HCT116 (cell line): ENCODE data around the gene CTAGE9. TPM values are rescaled to one million over a fixed set of nuclear protein-coding genes. Genes with fewer than 3 reads are reported as not detected.

Experiments
- ATAC-seq: fragments of 200-7000 bp; cut with Tn5 transposase; 2 replicates; pipeline ENCODE4 v1.9.1; 2020; ENCODE audit warnings: mild to moderate bottlenecking, moderate library complexity
- BruUV-seq: library from RNA; stranded (reverse); fragments of 400-500 nt; replicated peaks from 2 replicates; lab custom pipeline; 2021; lab: Mats Ljungman, UMichigan
- CTCF ChIA-PET: fragments of 300-600 bp; sonication (Branson Sonifier 250); formaldehyde crosslinking; loops from one replicate; lab custom pipeline; 2021; ENCODE audit warnings: antibody characterized with exemption; lab: Charles Lee
- POLR2A ChIA-PET: fragments of 300-600, 350-600 bp; sonication (Branson Sonifier 250); formaldehyde crosslinking; loops from one replicate; lab custom pipeline; 2021; ENCODE audit warnings: antibody characterized with exemption; lab: Charles Lee
- RAD21 ChIA-PET, 2 experiments: fragments of 300-600 bp; sonication (Branson Sonifier 250); formaldehyde crosslinking; loops; one replicate each; lab custom pipeline; 2023; ENCODE audit warnings: low total read pairs in 2 of 2; ENCODE audit not compliant: uncharacterized antibody in 2 of 2, unreplicated experiment in 2 of 2, low non-redundant PET in 1 of 2; lab: Charles Lee
- DNase-seq: peaks from one replicate; pipeline ENCODE4 v3.0.0-alpha.2; 2010; ENCODE audit warnings: low read depth, low spot score
- H2AFZ ChIP-seq: fragments of 200-600 bp; shearing (Covaris generic), sonication (generic); 2 replicates; pipeline ENCODE4 v1.6.1; 2017; ENCODE audit warnings: low read depth, mixed run types, mixed read lengths, antibody characterized with exemption, low read length; ENCODE audit not compliant: poor library complexity, severe bottlenecking
- H3K27ac ChIP-seq: 2 replicates; pipeline ENCODE4 v1.5.1; 2012; ENCODE audit warnings: low read depth, low read length
- H3K27me3 ChIP-seq: fragments of 200-600 bp; sonication (generic); 2 replicates; pipeline ENCODE4 v1.6.1; 2016; ENCODE audit warnings: mixed run types, low read length, mixed read lengths; ENCODE audit not compliant: insufficient read depth
- H3K36me3 ChIP-seq, 2 experiments: fragments of 200-500 bp in 1 of 2; fragments of 200-600 bp in 1 of 2; sonication (Bioruptor generic) in 1 of 2; sonication (generic) in 1 of 2; 2 replicates each; pipeline versions ENCODE4 v1.5.1 to v1.6.1; 2014 to 2016; ENCODE audit warnings: low read length in 2 of 2, inconsistent platforms in 1 of 2, mixed read lengths in 1 of 2, mixed run types in 1 of 2; ENCODE audit not compliant: insufficient read depth in 2 of 2, control insufficient read depth in 1 of 2
- H3K4me1 ChIP-seq, 2 experiments: fragments of 200-600 bp in 1 of 2; sonication (generic) in 1 of 2; 2 replicates each; pipeline versions ENCODE4 v1.5.1 to v1.6.1; 2012 to 2017; ENCODE audit warnings: low read length in 2 of 2, inconsistent platforms in 1 of 2, mild to moderate bottlenecking in 1 of 2, mixed read lengths in 1 of 2, mixed run types in 1 of 2, moderate library complexity in 1 of 2; ENCODE audit not compliant: insufficient read depth in 2 of 2, control insufficient read depth in 1 of 2
- H3K4me2 ChIP-seq: fragments of 200-600 bp; sonication (generic); 2 replicates; pipeline ENCODE4 v1.6.1; 2017; ENCODE audit warnings: mixed run types, low read length, mixed read lengths
- H3K4me3 ChIP-seq, 2 experiments: fragments of 200-600 bp in 1 of 2; sonication (generic) in 1 of 2; replicated peaks in 1 of 2; 2 replicates each; pipeline ENCODE4 v1.5.1; 2011 to 2016; ENCODE audit warnings: low read length in 2 of 2, control low read depth in 1 of 2, low read depth in 1 of 2, mild to moderate bottlenecking in 1 of 2, mixed read lengths in 1 of 2, mixed run types in 1 of 2
- H3K79me2 ChIP-seq: fragments of 200-600 bp; sonication (generic); 2 replicates; pipeline ENCODE4 v1.6.1; 2017; ENCODE audit warnings: mild to moderate bottlenecking, mixed run types, low read length, moderate library complexity, mixed read lengths; ENCODE audit not compliant: insufficient read depth
- H3K9ac ChIP-seq: fragments of 200-600 bp; sonication (generic); 2 replicates; pipeline ENCODE4 v1.6.1; 2016; ENCODE audit warnings: low read length, mixed read lengths
- H3K9me2 ChIP-seq: fragments of 200-600 bp; sonication (generic), shearing (Covaris generic); 2 replicates; pipeline ENCODE4 v1.6.1; 2017; ENCODE audit warnings: mixed run types, mild to moderate bottlenecking, moderate library complexity; ENCODE audit not compliant: insufficient read depth
- H3K9me3 ChIP-seq, 2 experiments: fragments of 200-500 bp in 1 of 2; fragments of 200-600 bp in 1 of 2; sonication (Bioruptor generic) in 1 of 2; sonication (generic) in 1 of 2; 2 replicates each; pipeline ENCODE4 v1.6.1; 2014 to 2017; ENCODE audit warnings: low read length in 2 of 2, mixed read lengths in 2 of 2, inconsistent platforms in 1 of 2, low read depth in 1 of 2, mild to moderate bottlenecking in 1 of 2, mixed run types in 1 of 2, moderate library complexity in 1 of 2; ENCODE audit not compliant: control insufficient read depth in 1 of 2, insufficient read depth in 1 of 2
- H4K20me1 ChIP-seq: fragments of 200-600 bp; sonication (generic), shearing (Covaris generic); 2 replicates; pipeline ENCODE4 v1.6.1; 2017; ENCODE audit warnings: mixed run types, mild to moderate bottlenecking, moderate library complexity; ENCODE audit not compliant: insufficient read depth
- CBX3 ChIP-seq: IDR thresholded peaks from 2 replicates; pipeline ENCODE4 v1.6.1; 2012; ENCODE audit warnings: low read depth
- CEBPB ChIP-seq: IDR thresholded peaks from 2 replicates; pipeline ENCODE4 v1.6.1; 2012; ENCODE audit warnings: low read depth
- EGR1 ChIP-seq: IDR thresholded peaks from 2 replicates; pipeline ENCODE4 v1.6.1; 2012; ENCODE audit warnings: low read depth
- EZH2 ChIP-seq: fragments of 200-600 bp; sonication (generic); IDR thresholded peaks from 2 replicates; pipeline ENCODE4 v1.6.1; 2017; ENCODE audit warnings: antibody characterized with exemption, mixed run types
- EZH2phosphoT487 ChIP-seq: fragments of 200-600 bp; IDR thresholded peaks from 2 replicates; pipeline ENCODE4 v1.6.1; 2018; ENCODE audit warnings: antibody characterized with exemption, borderline replicate concordance
- FOSL1 ChIP-seq: IDR thresholded peaks from 2 replicates; pipeline ENCODE4 v1.6.1; 2012; ENCODE audit warnings: low read depth
- JUND ChIP-seq: IDR thresholded peaks from 2 replicates; pipeline ENCODE4 v1.6.1; 2012
- POLR2AphosphoS5 ChIP-seq: IDR thresholded peaks from 2 replicates; pipeline ENCODE4 v1.6.1; 2011; ENCODE audit warnings: mild to moderate bottlenecking, low read depth, low read length, moderate library complexity
- RAD21 ChIP-seq: IDR thresholded peaks from 2 replicates; pipeline ENCODE4 v1.6.1; 2012; ENCODE audit warnings: low read depth, mild to moderate bottlenecking
- REST ChIP-seq: IDR thresholded peaks from 2 replicates; pipeline ENCODE4 v1.6.1; 2012; ENCODE audit warnings: low read depth
- SIN3A ChIP-seq: IDR thresholded peaks from 2 replicates; pipeline ENCODE4 v1.6.1; 2012; ENCODE audit warnings: low read depth
- SP1 ChIP-seq: IDR thresholded peaks from 2 replicates; pipeline ENCODE4 v1.6.1; 2012; ENCODE audit warnings: low read depth
- SRF ChIP-seq: IDR thresholded peaks from 2 replicates; pipeline ENCODE4 v1.6.1; 2012; ENCODE audit warnings: low read depth
- TCF7L2 ChIP-seq: IDR thresholded peaks from 2 replicates; pipeline ENCODE4 v1.7.0; 2011; ENCODE audit warnings: borderline replicate concordance, inconsistent platforms; ENCODE audit not compliant: insufficient read depth, insufficient read length; ENCODE audit errors: extremely low read depth
- YY1 ChIP-seq: IDR thresholded peaks from 2 replicates; pipeline ENCODE4 v1.6.1; 2011; ENCODE audit warnings: low read length, low read depth, moderate library complexity, mild to moderate bottlenecking; ENCODE audit not compliant: insufficient replicate concordance; ENCODE audit errors: extremely low read depth
- ZFX ChIP-seq: fragments of 450-650 bp; IDR thresholded peaks from 2 replicates; pipeline ENCODE4 v1.6.1; 2017
- ZNF274 ChIP-seq: fragments of 200-500 bp; sonication (Bioruptor generic); IDR thresholded peaks from 2 replicates; pipeline ENCODE4 v1.6.1; 2014; ENCODE audit warnings: mild to moderate bottlenecking, low read depth, low read length, inconsistent platforms
- intact Hi-C: fragments of 100-400 bp; cut with micrococcal nuclease; formaldehyde crosslinking; loops from 2 replicates; pipeline ENCODE4 v1.10.0; 2022
- total RNA-seq: library from RNA; stranded (reverse); gene quantifications from one replicate; pipeline ENCODE4 v1.2.1, GENCODE V29; 2021; ENCODE audit not compliant: unreplicated experiment
- TF ChIP-seq, protein P1 (sequence below): IDR thresholded peaks from 2 replicates; pipeline ENCODE4 v1.6.1; 2012
- TF ChIP-seq, protein P2 (sequence below): IDR thresholded peaks from 2 replicates; pipeline ENCODE4 v1.6.1; 2012

CTAGE9 gene
- total RNA-seq, 1 experiment from 2014 or later, result not detected

GRCh38 chr6:131663578-131664165 is 47.1 kb downstream of the CTAGE9 start:
- Histone ChIP-seq H2AFZ (no peak overlapping the region), H3K9ac (no peak overlapping the region), H3K27me3 (no peaks in the 10 kb centered on the region), H3K4me1 (peaks cover 0 to 9% of the 10 kb centered on the region in 2 experiments; a peak in 2 of 4 replicates), H3K27ac (no peak overlapping the region), H3K9me3 (no peaks in the 10 kb centered on the region), H3K79me2 (no peaks in the 10 kb centered on the region), H3K36me3 (no peaks in the 10 kb centered on the region), H4K20me1 (no peaks in the 10 kb centered on the region), H3K4me3 (no peak overlapping the region), H3K9me2 (no peaks in the 10 kb centered on the region), H3K4me2 (no peak overlapping the region)
- no TSS peak for BruUV-seq
- no peak for DNase-seq
- POLR2A ChIA-PET, result no interaction called here
- no peak for ATAC-seq
- CTCF ChIA-PET, result no interaction called here
- intact Hi-C loops, result no loop called here
- no peak for TF ChIP-seq ZFX
- TF ChIP-seq EGR1, result no peak
- no peak for TF ChIP-seq SIN3A
- TF ChIP-seq CBX3, result no peak
- TF ChIP-seq CEBPB, result no peak
- no peak for TF ChIP-seq EZH2phosphoT487
- TF ChIP-seq, protein P1, sequence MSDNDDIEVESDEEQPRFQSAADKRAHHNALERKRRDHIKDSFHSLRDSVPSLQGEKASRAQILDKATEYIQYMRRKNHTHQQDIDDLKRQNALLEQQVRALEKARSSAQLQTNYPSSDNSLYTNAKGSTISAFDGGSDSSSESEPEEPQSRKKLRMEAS, result no peak
- no peak for TF ChIP-seq POLR2AphosphoS5
- TF ChIP-seq EZH2, result no peak
- TF ChIP-seq RAD21, result no peak
- TF ChIP-seq FOSL1, result no peak
- TF ChIP-seq JUND, result no peak
- TF ChIP-seq, protein P2, sequence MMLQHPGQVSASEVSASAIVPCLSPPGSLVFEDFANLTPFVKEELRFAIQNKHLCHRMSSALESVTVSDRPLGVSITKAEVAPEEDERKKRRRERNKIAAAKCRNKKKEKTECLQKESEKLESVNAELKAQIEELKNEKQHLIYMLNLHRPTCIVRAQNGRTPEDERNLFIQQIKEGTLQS, result no peak
- no peak for TF ChIP-seq YY1
- TF ChIP-seq SRF, result no peak
- TF ChIP-seq TCF7L2, result no peak
- no peak for TF ChIP-seq ZNF274
- TF ChIP-seq SP1, result no peak
- TF ChIP-seq REST, result no peak
- RAD21 ChIA-PET, result no interaction called here
